HepG2 (cell line): ENCODE measurements around the gene IL31. TPM values are rescaled to one million over a fixed set of nuclear protein-coding genes. Genes with fewer than 3 reads are reported as not detected.

ENCODE experiments used
- ATAC-seq: fragments of 200-7000 bp; cut with Tn5 transposase; 3 replicates; pipeline ENCODE4 v1.9.1; 2020; ENCODE audit warnings: mild to moderate bottlenecking, moderate library complexity
- Bru-seq: library from RNA; stranded (reverse); fragments of 400-500 nt; gene quantifications from one replicate; lab custom pipeline; 2021; lab: Mats Ljungman, UMichigan
- BruChase-seq, 2 experiments: library from RNA; stranded (reverse); fragments of 400-500 nt; gene quantifications; one replicate each; lab custom pipeline; 2021; lab: Mats Ljungman, UMichigan
- BruUV-seq: library from RNA; stranded (reverse); fragments of 400-500 nt; replicated peaks from 2 replicates; lab custom pipeline; 2021; lab: Mats Ljungman, UMichigan
- CTCF ChIA-PET: fragments of 300-600 bp; formaldehyde crosslinking; extraction: SDS; loops from one replicate; lab custom pipeline; 2021; ENCODE audit warnings: low total read pairs, inconsistent platforms, low intra/inter-chr PET ratio; lab: Yijun Ruan, JAX
- POLR2A ChIA-PET: fragments of 350-600 bp; sonication (Branson Sonifier 250); formaldehyde crosslinking; loops from one replicate; lab custom pipeline; 2020; ENCODE audit warnings: antibody characterized with exemption, inconsistent platforms; lab: Yijun Ruan, JAX
- DNase-seq: peaks from one replicate; pipeline ENCODE4 v3.0.0-alpha.2; 2015; ENCODE audit warnings: low spot score
- FAIRE-seq: peaks from 3 replicates; lab custom pipeline; 2011; peaks lifted over from hg19 to GRCh38; lab: Jason Lieb, UNC
- H2AFZ ChIP-seq: one replicate; pipeline ENCODE4 v1.6.1; 2011; ENCODE audit warnings: low read length, inconsistent platforms
- H3K27ac ChIP-seq: fragments of 300-600 bp; 3 replicates; pipeline ENCODE4 v1.8.0; 2011; ENCODE audit warnings: mixed run types, mild to moderate bottlenecking, mixed read lengths, low read length, inconsistent platforms; ENCODE audit not compliant: insufficient read depth; ENCODE audit errors: extremely low read length
- H3K27me3 ChIP-seq, 2 experiments: fragments of 200-600 bp in 1 of 2; 2 replicates in 1 of 2; 3 replicates in 1 of 2; pipeline versions ENCODE4 v1.6.0 to v1.8.0; 2011; ENCODE audit warnings: low read length in 2 of 2, mild to moderate bottlenecking in 2 of 2, moderate library complexity in 2 of 2, inconsistent platforms in 1 of 2; ENCODE audit not compliant: insufficient read depth in 2 of 2, control insufficient read depth in 1 of 2
- H3K36me3 ChIP-seq, 2 experiments: fragments of 200-600 bp in 1 of 2; replicated peaks in 1 of 2; 2 replicates in 1 of 2; 3 replicates in 1 of 2; pipeline versions ENCODE4 v1.5.1 to v1.8.0; 2011; ENCODE audit warnings: low read length in 2 of 2, inconsistent platforms in 1 of 2; ENCODE audit not compliant: insufficient read depth in 2 of 2, control insufficient read depth in 1 of 2
- H3K4me1 ChIP-seq: 2 replicates; pipeline ENCODE4 v1.5.1; 2012; ENCODE audit warnings: low read length, inconsistent platforms; ENCODE audit not compliant: insufficient read depth
- H3K4me2 ChIP-seq: 2 replicates; pipeline ENCODE4 v1.6.0; 2011; ENCODE audit warnings: low read depth, low read length, inconsistent platforms
- H3K4me3 ChIP-seq, 3 experiments: fragments of 200-600 bp in 1 of 3; sonication (generic), shearing (Covaris generic) in 1 of 3; replicated peaks in 1 of 3; 2 replicates each; pipeline ENCODE4 v1.5.1; 2011 to 2016; ENCODE audit warnings: low read length in 3 of 3, inconsistent platforms in 2 of 3, low read depth in 2 of 3, mild to moderate bottlenecking in 2 of 3, control low read depth in 1 of 3, mixed read lengths in 1 of 3; ENCODE audit not compliant: insufficient read depth in 1 of 3
- H3K79me2 ChIP-seq: one replicate; pipeline ENCODE4 v1.6.1; 2011; ENCODE audit warnings: low read length, inconsistent platforms; ENCODE audit not compliant: insufficient read depth
- H3K9ac ChIP-seq: 2 replicates; pipeline ENCODE4 v1.6.0; 2011; ENCODE audit warnings: mild to moderate bottlenecking, low read depth, low read length, inconsistent platforms; ENCODE audit not compliant: insufficient read depth
- H3K9me3 ChIP-seq: 2 replicates; pipeline ENCODE4 v1.5.1; 2012; ENCODE audit warnings: mild to moderate bottlenecking, low read length
- H4K20me1 ChIP-seq: 2 replicates; pipeline ENCODE4 v1.6.0; 2011; ENCODE audit warnings: inconsistent platforms, mild to moderate bottlenecking, low read length, moderate library complexity; ENCODE audit not compliant: insufficient read depth
- AGO1 ChIP-seq: fragments of 200-400 bp; formaldehyde crosslinking; IDR thresholded peaks from 2 replicates; pipeline ENCODE4 v1.6.1; 2017; ENCODE audit warnings: mild to moderate bottlenecking, low read depth, low read length, moderate library complexity; ENCODE audit not compliant: poor library complexity, severe bottlenecking
- GPBP1L1 ChIP-seq: sonication (generic); formaldehyde crosslinking; IDR thresholded peaks from 2 replicates; pipeline ENCODE4 v1.5.0; 2020; ENCODE audit warnings: mild to moderate bottlenecking, missing genetic modification reagents
- KDM5B ChIP-seq: sonication (generic); formaldehyde crosslinking; IDR thresholded peaks from 2 replicates; pipeline ENCODE4 v1.4.0; 2020; ENCODE audit warnings: missing genetic modification reagents, mild to moderate bottlenecking, borderline replicate concordance
- RNF2 ChIP-seq: fragments of 450-650 bp; conservative IDR thresholded peaks from 2 replicates; pipeline ENCODE4 v1.6.1; 2016; ENCODE audit warnings: low read depth
- SALL1 ChIP-seq: sonication (generic); formaldehyde crosslinking; IDR thresholded peaks from 2 replicates; pipeline ENCODE4 v1.8.0; 2022; ENCODE audit warnings: mild to moderate bottlenecking, missing genetic modification reagents
- TCF7L2 ChIP-seq: IDR thresholded peaks from 2 replicates; pipeline ENCODE4 v1.6.1; 2011; ENCODE audit warnings: mild to moderate bottlenecking, low read depth, low read length, moderate library complexity
- TERF1 ChIP-seq: sonication (generic); formaldehyde crosslinking; IDR thresholded peaks from 2 replicates; pipeline ENCODE4 v1.8.0; 2022; ENCODE audit warnings: mild to moderate bottlenecking, missing genetic modification reagents, moderate library complexity
- ZBTB14 ChIP-seq: sonication (generic); formaldehyde crosslinking; IDR thresholded peaks from 2 replicates; pipeline ENCODE4 v1.4.0; 2020; ENCODE audit warnings: missing genetic modification reagents
- ZNF30 ChIP-seq: sonication (generic); formaldehyde crosslinking; IDR thresholded peaks from 2 replicates; pipeline ENCODE4 v1.5.0; 2020; ENCODE audit warnings: mild to moderate bottlenecking, missing genetic modification reagents
- ZNF350 ChIP-seq: sonication (generic); formaldehyde crosslinking; IDR thresholded peaks from 2 replicates; pipeline ENCODE4 v1.4.0; 2020; ENCODE audit warnings: mild to moderate bottlenecking, low read depth, missing genetic modification reagents, borderline replicate concordance
- ZNF496 ChIP-seq: sonication (generic); formaldehyde crosslinking; IDR thresholded peaks from 2 replicates; pipeline ENCODE4 v1.8.1; 2023; ENCODE audit warnings: mild to moderate bottlenecking, moderate library complexity, missing genetic modification reagents; ENCODE audit not compliant: insufficient replicate concordance
- ZNF749 ChIP-seq: sonication (generic); formaldehyde crosslinking; IDR thresholded peaks from 2 replicates; pipeline ENCODE4 v1.8.0; 2022; ENCODE audit warnings: mild to moderate bottlenecking, missing genetic modification reagents, moderate library complexity, borderline replicate concordance
- WGBS: methylation state at CpG from one replicate; pipeline ENCODE4 v1.1.6; 2017; ENCODE audit warnings: low lambda C conversion rate; 5-methylcytosine and 5-hydroxymethylcytosine counted together
- in situ Hi-C: cut with HindIII; loops from 2 replicates; pipeline ENCODE4 v1.10.0; 2017; ENCODE audit warnings: low pct_unique_long_range_greater_than_20kb; ENCODE audit not compliant: extremely low pct_ligation_motif_present
- intact Hi-C: fragments of 100-400 bp; cut with micrococcal nuclease; formaldehyde crosslinking; loops from one replicate; pipeline ENCODE4 v1.10.0; 2022; ENCODE audit not compliant: unreplicated experiment
- long read RNA-seq, 2 experiments: library from RNA in 1 of 2; library from polyadenylated mRNA in 1 of 2; stranded (forward) in 1 of 2; unstranded in 1 of 2; transcript quantifications; one replicate each; pipeline ENCODE4 v2.0.0, GENCODE V29; 2019 to 2022
- polyA minus RNA-seq, 3 experiments: library from RNA; depleted of rRNA, polyadenylated mRNA; stranded (reverse); fragments of >200 nt; gene quantifications; 2 replicates each; pipeline ENCODE4 v1.2.3, GENCODE V29; 2011; ENCODE audit warnings: low replicate concordance in 1 of 3
- polyA plus RNA-seq, 8 experiments: library from polyadenylated mRNA; depleted of rRNA in 3 of 8; stranded (reverse) in 7 of 8; unstranded in 1 of 8; fragments of >200 nt; fragmentation: Illumina TruSeq in 4 of 8; extraction: Trizol in 4 of 8; gene quantifications; 2 replicates each; pipeline versions ENCODE4 v1.2.1 to v1.2.3, GENCODE V29; 2011 to 2016; ENCODE audit warnings: low read depth in 4 of 8, missing spikeins in 1 of 8, mixed read lengths in 1 of 8; ENCODE audit not compliant: insufficient read depth in 1 of 8
- total RNA-seq, 5 experiments: library from RNA; depleted of rRNA; stranded (reverse); fragments of >200 nt; fragmentation: Illumina TruSeq; extraction: Trizol; gene quantifications; 2 replicates each; pipeline ENCODE4 v1.2.3, GENCODE V29; 2016; ENCODE audit warnings: low read depth in 1 of 5

IL31 gene
- total RNA-seq (2016; rRNA removed; fragmentation: Illumina TruSeq; extraction: Trizol), result not detected in 2 replicates
- not detected in 2 replicates for total RNA-seq (2016; cell fraction: cytosol; rRNA removed; fragmentation: Illumina TruSeq; extraction: Trizol; ENCODE audit: low read depth)
- total RNA-seq (2016; cell fraction: insoluble cytoplasmic fraction; rRNA removed; fragmentation: Illumina TruSeq; extraction: Trizol), result not detected in 2 replicates
- not detected in 2 replicates for total RNA-seq (2016; cell fraction: membrane; rRNA removed; fragmentation: Illumina TruSeq; extraction: Trizol)
- total RNA-seq (2016; cell fraction: nucleus; rRNA removed; fragmentation: Illumina TruSeq; extraction: Trizol), result not detected in 2 replicates
- polyA plus RNA-seq (2011; rRNA removed), result not detected in 2 replicates
- polyA plus RNA-seq (2011; cell fraction: cytosol; rRNA removed), result not detected in 2 replicates
- not detected in 2 replicates for polyA plus RNA-seq (2011; cell fraction: nucleus; rRNA removed)
- polyA plus RNA-seq (2012), result not detected in 2 replicates
- not detected in 2 replicates for polyA plus RNA-seq (2016; cell fraction: cytosol; fragmentation: Illumina TruSeq; extraction: Trizol; ENCODE audit: low read depth)
- polyA plus RNA-seq (2016; cell fraction: insoluble cytoplasmic fraction; fragmentation: Illumina TruSeq; extraction: Trizol; ENCODE audit: low read depth), result not detected in 2 replicates
- polyA plus RNA-seq (2016; cell fraction: membrane; fragmentation: Illumina TruSeq; extraction: Trizol; ENCODE audit: low read depth), result not detected in 2 replicates
- not detected in 2 replicates for polyA plus RNA-seq (2016; cell fraction: nucleus; fragmentation: Illumina TruSeq; extraction: Trizol; ENCODE audit: insufficient read depth, low read depth)
- polyA minus RNA-seq (2011; rRNA and poly(A)+ RNA removed; ENCODE audit: low replicate concordance), result not detected in 2 replicates
- polyA minus RNA-seq (2011; cell fraction: cytosol; rRNA and poly(A)+ RNA removed), result not detected in 2 replicates
- polyA minus RNA-seq (2011; cell fraction: nucleus; rRNA and poly(A)+ RNA removed), result not detected in 2 replicates
- Bru-seq, nascent RNA, result percentile 22 among the genes with signal in this experiment
- not detected for BruChase-seq, experiment 1, labeled RNA remaining after a 6-hour chase
- BruChase-seq, experiment 2, labeled RNA remaining after a 2-hour chase, result not detected
- long read RNA-seq, experiment 1, result 0 reads
- long read RNA-seq, experiment 2, result 0 reads

GRCh38 chr12:122174155-122174845, at the start of gene IL31:
Gene IL31, minus strand, starts transcription at chr12:122174221. Its CDS starts 49 bp downstream, at chr12:122174172.
- Histone ChIP-seq H4K20me1 (no peaks in the 10 kb centered on the region), H3K4me1 (peaks cover 24% of the 10 kb centered on the region), H3K36me3 (no peaks in the 10 kb centered on the region), H3K27me3 (peaks cover 0 to 7% of the 10 kb centered on the region in 2 experiments; a peak in 2 of 5 replicates), H2AFZ (no peak within 1 kb of the TSS), H3K27ac (no peak within 1 kb of the TSS), H3K9me3 (no peaks in the 10 kb centered on the region), H3K4me3 (no peak within 1 kb of the TSS), H3K4me2 (no peak within 1 kb of the TSS), H3K9ac (no peak within 1 kb of the TSS), H3K79me2 (no peaks in the 10 kb centered on the region)
- intact Hi-C loops, result no loop called here
- BruUV-seq, result no TSS peak
- ChIA-PET CTCF (no interaction called here), POLR2A (no interaction called here)
- FAIRE-seq (no peak), DNase-seq (no peak), ATAC-seq (no peak)
- in situ Hi-C loops, result no loop called here
- 69% methylated on average over 17 of the region's 17 CpGs for WGBS
- TF ChIP-seq TCF7L2 (no peak), SALL1 (CRISPR knock-in tag) (no peak), RNF2 (no peak), ZBTB14 (CRISPR knock-in tag) (no peak), ZNF350 (CRISPR knock-in tag) (no peak), ZNF749 (CRISPR knock-in tag) (no peak), AGO1 (no peak), GPBP1L1 (no peak), TERF1 (CRISPR knock-in tag) (no peak), ZNF496 (CRISPR knock-in tag) (no peak), ZNF30 (CRISPR knock-in tag) (no peak), KDM5B (no peak)
